OCI-M2 (cell line): ENCODE results near the gene DNAJC24.

Experiments used
- DNase-seq: peaks from one replicate; lab custom pipeline; 2025; ENCODE audit not compliant: unreplicated experiment; lab: John Stamatoyannopoulos, UW

The DNAJC24 gene

DNA sequence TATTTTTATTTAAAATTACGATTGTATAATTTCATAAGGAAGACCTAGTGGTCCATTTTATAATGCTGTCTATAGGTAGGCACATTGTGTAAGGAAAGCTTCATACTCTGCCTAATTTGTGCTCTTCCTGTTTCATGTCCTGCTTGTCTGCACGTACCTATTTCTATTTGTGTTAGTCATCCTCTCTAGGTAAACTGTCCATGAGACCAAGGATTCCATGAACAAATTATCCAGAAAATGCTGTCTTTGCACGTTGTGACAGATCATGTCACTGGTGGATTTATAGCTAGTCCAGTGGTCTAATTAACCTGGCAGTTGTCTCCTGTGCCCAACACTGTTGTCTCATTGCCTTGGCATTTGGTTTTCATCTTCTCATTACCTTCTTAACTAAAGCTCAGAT, 44.7 kb downstream of the DNAJC24 start:
- no peak for DNase-seq

DNA sequence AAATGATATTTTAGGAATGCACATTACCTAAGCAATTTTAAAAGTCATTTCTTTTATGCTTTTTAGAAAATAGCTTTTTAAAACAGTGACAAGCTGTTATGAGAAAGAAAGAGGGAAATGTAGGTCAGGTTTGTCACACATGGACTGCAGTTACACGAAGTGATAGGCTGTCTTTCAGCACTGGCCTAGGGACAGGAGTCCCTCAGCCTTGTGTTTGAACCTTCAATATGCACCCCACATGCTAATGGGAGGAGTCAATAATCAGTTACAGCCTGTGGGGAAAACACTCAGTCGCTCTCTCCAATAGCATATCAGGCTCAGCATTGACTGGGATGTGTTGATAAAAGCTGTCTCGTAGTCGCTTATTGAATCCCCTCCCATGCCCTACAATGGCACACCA, 45.8 kb downstream of the DNAJC24 start:
- no peak for DNase-seq

DNA sequence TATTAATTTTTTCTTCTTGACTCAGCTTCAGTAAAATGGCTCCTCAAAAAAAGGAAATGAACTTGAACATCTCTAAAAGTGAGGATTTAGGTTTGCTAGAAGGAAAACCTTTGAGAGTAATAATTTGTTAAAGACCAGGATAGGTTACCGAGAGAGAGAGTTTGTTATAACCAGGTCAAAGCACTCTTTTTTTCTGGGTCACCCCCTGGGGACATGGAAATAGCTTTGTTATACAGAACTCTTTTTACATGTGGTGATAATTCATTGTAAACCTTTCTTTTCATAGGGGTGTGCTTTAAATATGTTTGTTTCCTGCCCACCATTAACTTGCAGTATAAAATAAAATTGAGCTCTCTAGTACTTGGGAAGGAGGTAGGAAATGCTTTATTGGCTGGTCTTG, 47.7 kb downstream of the DNAJC24 start:
- no peak for DNase-seq

DNA sequence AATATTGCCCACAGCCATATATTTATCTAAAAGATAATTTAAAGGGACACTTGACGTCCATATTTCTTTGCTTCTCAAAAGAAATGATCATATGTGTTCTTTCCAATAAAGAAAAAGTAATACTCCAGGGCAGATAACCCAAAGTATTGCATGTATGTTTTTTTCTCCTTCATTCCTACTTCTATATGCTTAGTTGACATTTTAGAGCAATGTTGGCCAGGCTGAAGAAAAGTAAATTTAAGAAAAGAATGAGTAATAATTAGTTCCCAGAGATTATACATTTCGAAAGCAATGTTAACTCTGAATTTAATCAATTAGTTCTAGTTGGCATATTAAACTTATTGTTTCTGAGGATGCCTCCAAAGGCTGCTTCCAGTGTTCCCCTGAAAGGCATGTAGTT, 48.2 kb downstream of the DNAJC24 start:
- DNase-seq = no peak

DNA sequence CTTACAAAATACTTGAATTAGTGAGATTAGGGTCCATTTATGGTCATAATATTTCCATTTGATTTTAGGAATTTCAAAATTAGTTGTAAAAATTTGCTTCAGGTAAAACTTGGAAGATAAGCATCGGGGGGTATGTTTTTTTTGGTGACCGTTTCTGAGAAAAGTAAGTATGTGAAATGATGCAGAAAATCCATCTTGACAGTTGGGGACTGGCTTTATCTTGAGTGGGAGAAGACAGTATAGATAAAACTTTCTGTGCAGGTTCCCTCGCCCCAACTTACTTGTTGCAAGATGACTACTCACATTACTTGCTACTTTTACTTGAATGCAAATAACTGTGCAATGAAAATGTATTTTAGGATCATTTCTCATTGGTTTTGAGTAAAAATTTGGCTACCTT, 49.5 kb downstream of the DNAJC24 start:
- DNase-seq = no peak

DNA sequence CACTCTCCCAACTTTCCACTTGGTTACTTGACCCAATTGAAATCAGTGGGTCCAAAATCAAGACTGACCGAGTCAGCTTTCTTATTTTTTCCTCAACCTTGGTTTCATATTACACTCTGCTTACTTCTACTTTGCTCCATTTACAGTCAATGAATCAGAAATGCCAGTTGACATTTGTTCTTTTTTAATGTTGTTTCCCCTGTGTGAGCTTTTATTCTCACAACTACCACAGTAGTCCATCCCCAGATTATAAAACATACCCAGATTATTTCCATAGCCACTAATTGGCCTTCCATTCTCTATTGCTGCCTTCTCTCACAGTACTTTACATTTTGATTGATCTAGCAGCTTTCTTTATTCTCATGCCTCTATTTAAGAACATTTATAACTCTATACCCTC, 50.0 kb downstream of the DNAJC24 start:
- DNase-seq = no peak

DNA sequence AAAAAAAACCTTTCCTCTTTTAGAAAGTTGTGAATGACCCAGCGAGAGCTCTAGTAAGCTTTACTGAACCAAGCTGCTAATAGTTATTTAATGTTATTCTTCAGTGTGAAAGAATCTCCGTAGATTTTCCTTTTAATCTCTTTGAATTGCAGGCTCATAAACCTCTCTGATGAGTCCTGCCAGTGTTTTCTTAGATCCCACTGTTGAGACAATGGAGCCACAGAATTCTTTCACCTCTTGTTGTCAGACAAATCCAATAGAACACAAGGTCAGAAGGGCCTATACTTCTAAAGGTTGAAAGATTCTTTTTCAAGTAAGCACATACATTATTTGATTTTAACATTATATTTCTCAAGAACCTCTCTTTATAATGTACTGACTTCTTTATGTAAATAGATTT, 52.2 kb downstream of the DNAJC24 start:
- DNase-seq = no peak

DNA sequence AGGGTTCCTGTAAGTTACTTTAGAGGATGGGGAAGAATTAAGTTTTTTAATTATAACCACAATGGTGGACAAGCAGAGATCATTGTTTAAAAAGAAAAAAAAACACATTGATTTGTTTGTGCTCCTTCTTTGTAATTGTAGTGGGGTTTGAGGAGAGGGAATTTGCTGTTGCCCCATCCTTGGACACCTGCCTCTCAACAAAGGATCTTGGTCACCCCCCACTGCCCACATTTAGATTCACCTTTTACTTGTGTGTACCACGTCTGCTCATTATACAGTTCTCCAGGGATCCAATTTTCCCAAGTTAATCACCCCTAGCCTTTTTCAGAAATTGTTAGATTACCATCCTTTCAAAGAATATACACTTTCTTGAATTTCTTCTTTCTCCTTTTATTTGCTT, 53.0 kb downstream of the DNAJC24 start:
- DNase-seq = no peak

DNA sequence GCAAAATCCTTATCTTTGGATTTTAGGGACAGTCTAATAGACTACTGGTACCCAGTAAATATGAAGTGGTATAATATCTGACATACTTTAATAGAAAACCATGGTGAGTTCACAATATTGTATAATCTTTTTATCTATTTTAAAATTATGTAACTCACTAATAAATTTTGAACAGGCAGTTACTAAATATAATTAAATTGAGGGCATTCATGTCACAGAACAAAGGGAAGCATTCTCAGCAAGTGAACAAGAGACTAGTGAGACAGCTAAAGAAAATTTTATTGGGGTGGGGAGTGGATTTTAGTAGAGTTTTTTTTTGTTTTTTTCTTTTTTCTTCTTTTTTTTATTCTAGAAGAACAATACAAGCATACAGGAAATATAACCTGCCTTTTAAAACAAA, 55.0 kb downstream of the DNAJC24 start:
- DNase-seq = no peak

DNA sequence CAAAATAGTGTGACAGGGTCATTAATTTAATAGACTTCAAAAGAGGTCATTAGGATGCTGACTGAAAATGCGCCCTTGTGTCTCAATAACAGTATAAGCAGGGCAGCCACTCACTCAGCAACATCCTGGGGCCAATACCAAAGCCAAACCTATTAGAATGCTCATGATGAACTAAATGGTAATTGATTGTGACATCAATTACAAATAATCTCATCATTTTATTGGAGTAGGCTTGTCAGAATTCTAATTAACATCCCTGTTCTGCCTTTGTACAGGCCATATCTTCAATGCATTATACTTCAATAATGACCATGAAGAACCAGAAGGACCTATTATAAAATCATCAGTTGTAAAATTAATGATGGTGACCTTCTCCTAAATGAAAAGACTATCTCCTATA, 64.2 kb downstream of the DNAJC24 start:
- no peak for DNase-seq

DNA sequence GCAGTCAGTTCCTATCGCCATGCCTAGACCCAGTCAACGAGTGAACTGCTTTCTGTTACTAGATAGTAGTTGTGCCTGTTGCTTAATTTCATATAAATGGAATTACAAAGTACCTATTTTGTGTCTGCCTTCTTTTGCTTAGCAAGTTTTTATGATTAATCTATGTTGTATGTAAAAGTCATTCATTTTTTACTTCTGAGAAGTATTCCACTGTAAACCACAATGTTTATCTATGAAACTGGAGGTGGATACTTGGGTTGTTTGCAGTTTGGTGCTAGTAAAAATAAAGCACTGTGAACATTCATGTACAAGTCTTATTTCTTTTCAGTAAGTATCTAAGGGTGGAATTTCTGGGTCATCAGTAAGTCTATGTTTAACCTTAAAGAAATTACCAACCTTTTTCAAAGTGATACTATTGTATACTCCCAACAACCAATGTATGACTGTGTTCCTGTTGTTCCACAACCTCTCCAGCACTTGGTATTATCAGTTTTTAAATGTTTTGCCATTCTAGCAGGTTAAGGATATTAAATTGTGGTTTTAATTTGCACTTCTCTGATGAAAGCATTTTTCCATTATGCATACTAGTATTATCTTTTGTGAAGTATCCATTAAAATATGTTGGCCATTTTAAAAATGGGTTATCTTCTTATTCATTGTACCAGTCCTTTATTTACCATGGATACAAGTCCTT, 68.2 kb downstream of the DNAJC24 start:
- DNase-seq = no peak

DNA sequence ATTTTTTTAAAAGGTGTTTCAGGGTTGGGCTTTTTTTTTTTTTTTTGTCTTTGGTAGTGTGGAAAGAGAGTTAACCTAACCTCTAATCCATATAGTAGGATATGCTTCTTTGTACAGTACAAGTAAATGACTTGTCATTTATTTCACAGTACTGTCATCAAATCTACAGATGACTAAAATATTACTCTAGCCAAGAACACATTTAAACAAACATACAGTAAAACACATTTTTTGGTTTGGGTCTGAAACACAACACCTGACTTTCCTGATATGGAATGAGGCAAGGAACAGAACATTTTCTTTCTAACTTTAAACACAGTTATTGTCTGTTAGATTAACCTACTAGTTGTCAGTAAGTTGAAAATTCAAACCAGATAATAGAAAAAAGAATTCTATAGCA, 71.6 kb downstream of the DNAJC24 start:
- no peak for DNase-seq

DNA sequence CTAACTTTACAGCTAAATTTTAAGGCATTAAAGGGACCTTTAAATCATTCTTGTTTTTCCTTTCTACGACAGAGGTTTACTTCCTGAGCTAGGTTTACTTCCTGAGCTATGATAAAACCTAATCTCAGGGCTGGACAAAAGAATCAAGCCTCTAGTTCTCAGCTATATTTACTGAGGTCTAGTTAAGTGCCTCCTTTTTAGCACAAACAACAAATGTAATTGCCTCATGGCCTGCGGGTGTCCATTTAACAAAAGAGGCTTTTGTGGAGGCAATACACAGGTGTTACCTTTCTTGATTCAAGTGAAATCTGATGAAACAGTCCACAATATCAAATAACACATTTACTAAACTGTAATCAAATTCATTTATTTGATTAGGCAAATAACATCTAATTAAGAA, 72.4 kb downstream of the DNAJC24 start:
- DNase-seq = no peak

DNA sequence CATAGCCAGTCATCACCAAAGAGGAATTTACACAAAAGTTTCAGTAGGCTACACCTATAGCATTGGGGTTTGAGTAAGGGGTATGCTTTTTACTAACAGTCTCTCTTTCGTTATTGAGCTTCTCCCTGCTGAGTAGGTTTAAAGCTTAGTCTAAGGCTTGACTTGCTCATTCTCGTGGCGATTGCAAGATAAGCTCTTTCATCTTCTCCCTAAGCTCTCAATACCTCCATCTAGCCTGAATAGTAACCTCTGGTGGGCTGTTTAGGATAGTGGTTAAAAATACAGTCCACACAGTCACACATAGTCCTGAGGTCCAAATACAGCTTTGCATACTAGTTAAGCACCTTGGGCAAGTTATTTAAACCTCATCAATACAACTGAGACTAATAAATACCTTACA, 74.1 kb downstream of the DNAJC24 start:
- no peak for DNase-seq

DNA sequence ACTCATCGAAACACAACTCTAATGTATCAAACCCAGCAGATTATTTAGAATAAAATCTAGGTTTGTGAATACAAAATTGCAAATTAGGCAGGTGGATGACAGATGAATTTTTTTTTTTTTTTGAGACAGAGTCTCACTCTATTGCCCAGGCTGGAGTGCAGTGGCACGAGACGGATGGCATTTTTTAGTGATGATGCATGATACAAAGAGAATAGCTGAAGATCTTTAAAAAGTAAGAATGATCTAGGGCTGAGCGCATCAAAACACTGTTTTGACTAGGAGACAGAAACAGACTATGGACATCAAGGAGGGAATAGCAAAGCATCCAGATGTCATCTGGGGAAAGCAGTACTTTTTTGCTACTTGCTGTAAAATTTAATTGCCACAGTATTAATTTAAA, 76.0 kb downstream of the DNAJC24 start:
- DNase-seq = no peak

DNA sequence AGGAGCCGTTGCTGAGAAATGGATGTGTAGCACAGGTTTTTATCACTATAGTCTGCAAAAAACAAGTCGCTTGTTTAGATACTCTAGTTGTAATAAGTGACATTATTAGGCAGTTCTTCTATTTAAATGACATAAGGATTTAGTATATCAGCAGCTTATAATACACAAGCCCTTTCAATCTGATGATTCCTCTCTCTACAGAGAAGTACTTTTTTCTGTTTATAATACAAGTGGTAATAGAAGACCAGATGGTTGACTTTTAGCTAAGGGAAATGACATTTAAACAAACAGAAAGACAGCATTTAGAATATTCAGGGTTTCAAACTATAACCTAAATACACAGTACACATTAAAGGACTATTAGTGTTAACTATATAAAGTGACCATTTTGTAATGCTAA, 79.4 kb downstream of the DNAJC24 start:
- no peak for DNase-seq

DNA sequence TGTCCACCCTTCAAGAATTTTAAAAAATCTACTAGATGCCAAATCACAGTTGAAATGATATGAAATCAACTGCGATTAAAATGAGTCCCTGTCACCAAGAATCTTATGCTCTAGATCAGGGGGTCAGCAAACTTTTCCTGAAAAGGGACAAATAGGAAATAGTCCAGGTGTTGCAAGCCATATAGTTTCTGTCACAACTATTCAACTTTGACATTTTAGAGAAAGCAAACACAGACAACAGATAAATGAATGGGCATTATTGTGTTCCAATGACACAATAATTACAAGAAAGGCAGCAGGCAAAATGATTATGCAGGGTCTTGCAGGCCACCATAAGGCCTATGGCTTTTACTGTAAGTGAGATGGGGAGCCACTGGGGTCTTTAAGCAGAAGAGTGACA, 81.2 kb downstream of the DNAJC24 start:
- DNase-seq = no peak

DNA sequence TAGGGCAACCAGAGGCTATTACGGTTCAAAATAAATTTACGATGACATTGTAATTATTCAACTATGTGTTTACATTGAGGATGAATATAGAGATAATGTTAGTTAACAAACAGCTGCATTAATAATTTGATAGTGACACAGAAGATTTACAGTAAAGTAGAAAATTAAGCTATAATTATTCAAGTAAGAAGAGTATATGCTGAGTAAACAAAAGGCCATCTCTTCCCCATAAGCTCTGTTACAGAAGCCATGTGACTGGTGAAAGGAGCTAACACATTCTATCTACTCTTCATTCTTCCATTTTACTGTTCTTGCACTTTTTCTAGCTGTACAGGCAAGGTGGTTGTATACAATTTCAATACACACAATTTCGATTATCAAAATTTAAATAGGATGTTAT, 85.5 kb downstream of the DNAJC24 start:
- no peak for DNase-seq

DNA sequence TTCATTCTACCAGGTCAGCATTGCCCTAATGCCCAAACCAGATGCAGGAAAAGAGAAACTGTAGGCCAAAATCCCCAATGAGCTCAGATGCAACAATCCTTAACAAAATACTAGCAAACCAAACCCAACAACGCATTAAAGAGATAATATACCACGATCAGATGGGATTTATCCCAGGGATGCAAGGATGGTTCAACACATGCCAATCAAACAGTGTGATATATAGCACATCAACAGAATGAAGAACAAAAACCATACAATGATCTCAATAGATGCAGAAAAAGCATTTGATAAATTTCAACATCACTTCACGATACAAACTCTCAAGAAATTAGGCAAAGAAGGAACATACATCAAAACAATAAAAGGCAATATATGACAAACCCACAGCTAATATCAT, 94.8 kb downstream of the DNAJC24 start:
- no peak for DNase-seq

DNA sequence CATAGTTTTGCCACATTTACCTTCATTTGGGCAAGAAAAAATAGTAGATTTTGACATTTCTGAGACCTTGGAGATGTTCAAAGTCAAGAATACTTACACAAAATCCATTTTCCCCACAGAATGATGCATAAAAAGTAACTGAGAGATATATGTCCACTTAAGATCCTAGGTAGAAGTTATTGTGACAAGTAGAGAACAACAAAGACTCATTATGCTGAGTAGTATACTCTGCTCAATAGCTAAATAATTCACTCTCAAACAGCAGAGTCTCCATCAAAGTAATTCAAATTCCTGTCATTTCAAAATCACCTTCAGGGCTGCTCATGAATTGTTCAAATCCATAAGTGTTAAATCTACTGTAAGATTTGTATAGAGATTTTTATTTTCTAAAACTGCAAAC, 104.4 kb downstream of the DNAJC24 start:
- no peak for DNase-seq

DNA sequence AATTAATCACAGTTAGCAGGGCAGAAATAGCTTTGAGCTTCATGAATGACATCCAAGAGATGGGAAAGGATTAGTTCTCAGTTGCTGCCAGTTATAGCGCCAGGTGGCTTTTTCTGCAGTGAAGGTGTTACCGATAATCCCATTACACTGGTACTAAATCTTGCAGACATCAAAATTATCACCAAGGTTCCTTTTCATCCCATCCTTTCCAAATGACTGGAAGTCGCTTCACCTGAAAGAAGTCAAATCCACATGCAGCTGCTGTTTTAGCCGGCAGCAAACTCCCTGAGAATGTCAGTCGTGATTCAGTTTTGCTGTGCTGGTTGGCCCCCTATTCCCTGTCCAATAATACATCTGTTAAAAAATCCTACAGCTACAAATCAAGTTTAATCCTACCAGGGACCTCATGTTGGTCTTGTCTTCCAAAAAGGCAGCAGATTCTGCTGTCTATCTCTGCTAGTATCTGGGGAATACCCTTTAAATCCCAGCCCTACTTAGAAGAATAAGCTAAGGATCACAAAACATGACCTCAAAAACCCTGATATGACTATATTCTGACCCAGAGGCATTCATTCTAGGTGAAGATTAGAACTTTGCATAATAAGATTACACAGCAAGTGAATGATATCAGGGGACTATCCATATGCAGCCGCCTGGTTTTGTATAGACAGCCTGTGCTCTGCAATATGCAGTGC, 108.0 kb downstream of the DNAJC24 start:
- no peak for DNase-seq

DNA sequence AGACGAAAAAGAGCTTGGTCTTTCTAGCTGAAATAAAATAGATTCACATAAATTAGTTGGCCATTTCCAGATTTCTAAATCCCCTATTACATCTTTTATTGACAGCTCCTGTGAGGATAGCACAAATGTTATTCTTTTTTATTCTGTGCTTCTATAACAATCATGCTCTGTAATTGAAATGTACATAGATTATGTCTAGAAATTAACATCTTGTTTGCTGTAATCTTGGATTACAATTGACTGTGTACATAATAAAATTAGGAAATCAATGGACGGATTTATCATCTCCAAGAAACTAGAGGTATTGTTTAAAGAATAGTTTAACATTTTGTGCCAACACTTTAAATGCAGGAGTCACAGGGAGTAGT, 108.5 kb downstream of the DNAJC24 start:
- DNase-seq = no peak

DNA sequence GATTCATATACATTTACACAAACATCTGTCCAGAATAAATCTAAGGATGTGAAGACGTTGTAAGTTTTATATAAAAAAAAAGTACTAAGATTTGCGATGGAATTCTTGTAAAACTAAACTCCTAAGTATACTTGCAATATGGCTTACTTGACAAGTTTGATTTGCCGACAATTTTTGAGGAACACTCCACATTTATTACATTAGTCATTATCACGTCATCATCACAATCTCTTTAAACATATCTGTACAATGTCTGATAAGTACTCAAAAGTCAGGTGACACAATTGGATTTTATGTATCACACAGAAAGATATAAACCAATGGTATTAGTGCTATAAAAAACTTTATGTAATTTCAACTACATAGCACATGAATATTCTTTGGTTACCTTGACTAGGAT, 109.4 kb downstream of the DNAJC24 start:
- DNase-seq = no peak
